ENCODE results near the gene MYZAP.

DNA sequence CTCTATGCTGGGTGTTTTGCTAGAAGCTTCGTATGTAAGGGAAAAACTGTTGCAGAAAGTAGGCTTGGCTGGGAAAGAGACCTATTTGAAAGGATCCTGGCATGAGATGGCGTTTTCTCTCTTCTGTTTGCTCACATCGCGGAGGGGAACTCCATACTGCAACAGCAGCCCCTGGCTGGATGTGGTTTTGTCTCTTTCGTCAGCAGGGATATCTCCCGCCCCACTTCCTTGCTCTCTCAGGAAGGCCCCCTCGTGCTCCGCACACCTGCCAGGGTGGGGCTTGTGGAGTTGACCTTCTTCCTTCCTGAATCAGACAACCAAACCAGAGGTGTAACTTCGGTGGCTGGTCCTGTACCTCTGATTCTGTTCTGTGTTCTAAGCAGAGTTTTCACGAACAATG is 26.4 kb upstream of the MYZAP start:
- no peak for TF ChIP-seq SMC3 (conservative IDR thresholded peaks at IDR 0.05; ENCODE audit: poor library complexity)
- TF ChIP-seq, protein P1, sequence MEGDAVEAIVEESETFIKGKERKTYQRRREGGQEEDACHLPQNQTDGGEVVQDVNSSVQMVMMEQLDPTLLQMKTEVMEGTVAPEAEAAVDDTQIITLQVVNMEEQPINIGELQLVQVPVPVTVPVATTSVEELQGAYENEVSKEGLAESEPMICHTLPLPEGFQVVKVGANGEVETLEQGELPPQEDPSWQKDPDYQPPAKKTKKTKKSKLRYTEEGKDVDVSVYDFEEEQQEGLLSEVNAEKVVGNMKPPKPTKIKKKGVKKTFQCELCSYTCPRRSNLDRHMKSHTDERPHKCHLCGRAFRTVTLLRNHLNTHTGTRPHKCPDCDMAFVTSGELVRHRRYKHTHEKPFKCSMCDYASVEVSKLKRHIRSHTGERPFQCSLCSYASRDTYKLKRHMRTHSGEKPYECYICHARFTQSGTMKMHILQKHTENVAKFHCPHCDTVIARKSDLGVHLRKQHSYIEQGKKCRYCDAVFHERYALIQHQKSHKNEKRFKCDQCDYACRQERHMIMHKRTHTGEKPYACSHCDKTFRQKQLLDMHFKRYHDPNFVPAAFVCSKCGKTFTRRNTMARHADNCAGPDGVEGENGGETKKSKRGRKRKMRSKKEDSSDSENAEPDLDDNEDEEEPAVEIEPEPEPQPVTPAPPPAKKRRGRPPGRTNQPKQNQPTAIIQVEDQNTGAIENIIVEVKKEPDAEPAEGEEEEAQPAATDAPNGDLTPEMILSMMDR (IDR thresholded peaks at IDR 0.05; ENCODE audit: poor library complexity, severe bottlenecking): no peak
- TF ChIP-seq EZH2 (IDR thresholded peaks at IDR 0.05; ENCODE audit: borderline replicate concordance, insufficient read depth, low read length, poor library complexity, severe bottlenecking): no peak
